ENCODE data around the gene TRIM46. TPM values are rescaled to one million over a fixed set of nuclear protein-coding genes. Genes with fewer than 3 reads are reported as not detected.
"Not testable (repeated sequence)": the region's sequence is repeated elsewhere in the genome, so short reads cannot be mapped to it uniquely, and the experiment has no call there.

TRIM46 gene
- total and polyA plus RNA-seq, 9 donors: 0.22 to 0.81 (median 0.53) TPM

DNA sequence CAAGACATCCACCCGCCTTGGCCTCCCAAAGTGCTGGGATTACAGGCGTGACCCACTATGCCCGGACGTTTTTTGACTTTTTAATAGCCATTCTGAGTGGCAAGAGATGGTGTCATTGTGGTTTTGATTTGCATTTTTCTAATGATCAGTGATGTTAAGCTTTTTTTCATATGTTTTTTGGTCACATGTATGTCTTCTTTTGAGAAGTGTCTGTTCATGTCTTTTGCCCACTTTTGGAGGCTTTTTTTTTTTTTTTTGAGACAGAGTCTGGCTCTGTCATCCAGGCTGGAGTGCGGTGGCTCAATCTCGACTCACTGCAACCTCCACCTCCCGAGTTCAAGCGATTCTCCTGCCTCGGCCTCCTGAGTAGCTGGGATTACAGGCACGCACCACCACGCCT lies 9.0 kb upstream of the TRIM46 start:
- Histone ChIP-seq H3K36me3 (ENCODE audit: control insufficient read depth, insufficient read depth, low read length) (peaks cover 11% of the 10 kb centered on the region), H3K4me1 (ENCODE audit: control insufficient read depth, insufficient read depth, low read length) (peaks cover 23% of the 10 kb centered on the region)
- not testable (repeated sequence) for H3K4me3 ChIP-seq (ENCODE audit: low read length); H3K27ac ChIP-seq (ENCODE audit: low read length); H3K27me3 ChIP-seq (ENCODE audit: control insufficient read depth, insufficient read depth, low read length); DNase-seq; H3K9me3 ChIP-seq (replicated peaks; ENCODE audit: control insufficient read depth, low read depth, low read length)
- 93% methylated on average over 3 of the region's 11 CpGs for WGBS (ENCODE audit: insufficient coverage)

DNA sequence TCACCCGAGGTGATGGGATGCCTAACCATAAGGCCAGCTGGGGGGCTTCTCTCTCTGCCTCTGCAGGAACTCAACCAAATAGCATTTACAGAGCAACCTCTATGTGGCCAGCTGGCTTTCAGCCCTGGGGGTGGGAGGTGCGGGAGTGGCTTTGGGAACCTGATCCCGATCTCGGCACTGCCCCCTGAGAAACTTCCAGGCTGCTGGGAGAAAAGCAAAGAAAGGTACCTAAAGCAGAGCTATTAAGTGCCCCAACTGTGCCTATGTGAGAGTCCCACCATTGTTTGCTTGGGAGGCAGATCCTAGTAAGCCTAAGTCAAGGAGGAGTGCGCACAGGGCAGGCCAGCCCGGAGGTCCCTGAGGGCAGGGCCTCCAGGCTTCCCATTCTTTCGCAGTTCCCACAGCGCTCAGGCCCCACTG lies 7.6 kb upstream of the TRIM46 start:
- Histone ChIP-seq H3K9me3 (replicated peaks; ENCODE audit: control insufficient read depth, low read depth, low read length) (no peaks in the 10 kb centered on the region), H3K4me3 (ENCODE audit: low read length) (no peak overlapping the region), H3K27me3 (ENCODE audit: control insufficient read depth, insufficient read depth, low read length) (no peaks in the 10 kb centered on the region), H3K36me3 (ENCODE audit: control insufficient read depth, insufficient read depth, low read length) (peaks cover 24% of the 10 kb centered on the region), H3K4me1 (ENCODE audit: control insufficient read depth, insufficient read depth, low read length) (peaks cover 23% of the 10 kb centered on the region), H3K27ac (ENCODE audit: low read length) (peak overlapping the region; percentile 69)
- DNase-seq: peak; percentile 40
- 20% methylated on average over 7 of the region's 8 CpGs for WGBS (ENCODE audit: insufficient coverage)

DNA sequence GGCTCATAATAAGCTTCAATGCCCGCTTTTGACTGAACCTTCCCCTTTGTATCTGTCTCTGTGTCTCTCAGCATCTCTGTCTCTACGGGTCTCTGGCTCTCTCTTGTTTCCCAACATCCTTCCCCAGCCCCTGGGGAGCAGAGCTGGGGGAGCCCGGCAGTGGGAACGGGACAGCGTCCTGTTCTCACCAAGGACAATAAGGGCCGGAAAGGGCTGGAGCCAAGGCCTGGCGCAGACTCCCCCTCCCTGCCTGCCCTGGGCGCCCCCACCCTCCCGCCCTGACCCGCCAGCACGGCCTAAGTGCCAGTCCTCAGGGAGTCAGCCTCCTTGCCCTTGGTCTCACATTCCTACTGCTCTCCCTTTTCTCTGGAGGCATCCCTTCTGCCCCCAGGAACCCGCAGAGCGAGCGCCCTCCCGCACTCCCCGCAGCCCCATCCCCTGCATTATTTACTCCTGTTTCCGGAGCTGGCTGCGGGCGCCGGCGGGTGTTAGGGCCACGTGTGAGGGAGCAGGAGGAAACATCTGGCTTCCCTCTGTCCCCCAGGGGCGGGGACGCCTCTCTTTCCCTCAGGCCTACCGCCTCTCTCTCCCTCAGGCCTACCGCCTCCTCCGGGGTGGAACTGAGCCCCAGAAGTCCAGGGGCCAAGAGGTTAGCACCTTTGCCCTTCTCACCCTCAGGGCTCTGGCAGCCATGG lies 7.0 kb upstream of the TRIM46 start:
- H3K27me3 ChIP-seq (ENCODE audit: control insufficient read depth, insufficient read depth, low read length): no peaks in the 10 kb centered on the region
- no peak overlapping the region for H3K4me3 ChIP-seq (ENCODE audit: low read length)
- H3K4me1 ChIP-seq (ENCODE audit: control insufficient read depth, insufficient read depth, low read length): peaks cover 23% of the 10 kb centered on the region
- H3K9me3 ChIP-seq (replicated peaks; ENCODE audit: control insufficient read depth, low read depth, low read length): no peaks in the 10 kb centered on the region
- peak overlapping the region; percentile 69 for H3K27ac ChIP-seq (ENCODE audit: low read length)
- 4% methylated on average over 14 of the region's 27 CpGs for WGBS (ENCODE audit: insufficient coverage)
- H3K36me3 ChIP-seq (ENCODE audit: control insufficient read depth, insufficient read depth, low read length): peaks cover 28% of the 10 kb centered on the region
- DNase-seq: peak; percentile 83

DNA sequence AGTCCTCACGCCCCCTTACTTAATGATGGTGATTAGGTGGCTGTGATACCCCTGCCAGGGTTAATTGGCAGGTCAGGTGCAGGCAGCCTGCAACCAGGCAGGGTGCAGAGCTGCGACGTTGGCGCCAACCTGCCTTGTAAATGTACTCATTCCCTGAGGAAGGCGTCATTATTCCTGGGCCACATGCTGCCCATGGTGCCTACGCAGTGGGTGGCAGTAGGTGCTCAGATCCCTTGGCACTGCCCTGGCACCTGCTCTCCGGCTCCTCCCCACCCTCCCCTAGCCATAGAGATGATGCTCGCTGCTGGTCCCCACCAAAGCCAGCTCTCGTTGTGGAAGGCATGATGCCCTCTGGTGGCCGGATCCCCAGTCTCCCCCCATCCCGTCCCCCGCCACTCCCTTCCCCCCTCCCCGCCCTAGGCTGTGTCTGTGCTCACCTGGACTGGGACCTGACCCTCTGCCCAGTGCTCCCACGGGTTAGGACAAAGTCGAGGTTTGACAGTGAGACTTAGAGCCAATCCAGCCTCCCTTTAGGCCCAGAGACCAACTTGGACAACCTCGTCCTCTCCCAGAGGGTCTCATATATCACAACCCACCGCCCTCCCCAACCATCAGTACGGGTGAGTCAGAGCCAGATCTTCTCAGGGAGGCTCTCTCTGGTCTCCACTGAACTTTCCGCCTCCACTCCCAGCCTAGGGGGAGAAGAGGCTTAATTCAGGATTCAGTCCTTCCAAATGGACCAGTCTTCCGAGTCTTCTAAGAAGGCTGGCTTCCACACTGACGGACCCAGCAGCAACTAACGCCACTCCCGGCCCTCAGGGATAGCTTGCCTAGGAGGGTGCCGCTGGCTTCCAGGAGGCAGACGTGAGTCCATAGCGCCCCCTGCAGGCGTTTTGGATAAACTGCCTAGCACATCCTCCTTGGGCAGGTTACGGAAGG lies 6.2 kb upstream of the TRIM46 start:
- Histone ChIP-seq H3K4me3 (ENCODE audit: low read length) (no peak overlapping the region), H3K27ac (ENCODE audit: low read length) (peak overlapping the region; percentile 62), H3K4me1 (ENCODE audit: control insufficient read depth, insufficient read depth, low read length) (peaks cover 28% of the 10 kb centered on the region), H3K27me3 (ENCODE audit: control insufficient read depth, insufficient read depth, low read length) (no peaks in the 10 kb centered on the region), H3K36me3 (ENCODE audit: control insufficient read depth, insufficient read depth, low read length) (peaks cover 28% of the 10 kb centered on the region), H3K9me3 (replicated peaks; ENCODE audit: control insufficient read depth, low read depth, low read length) (no peaks in the 10 kb centered on the region)
- peak; percentile 88 for DNase-seq
- WGBS (ENCODE audit: insufficient coverage): 4% methylated on average over 16 of the region's 28 CpGs

DNA sequence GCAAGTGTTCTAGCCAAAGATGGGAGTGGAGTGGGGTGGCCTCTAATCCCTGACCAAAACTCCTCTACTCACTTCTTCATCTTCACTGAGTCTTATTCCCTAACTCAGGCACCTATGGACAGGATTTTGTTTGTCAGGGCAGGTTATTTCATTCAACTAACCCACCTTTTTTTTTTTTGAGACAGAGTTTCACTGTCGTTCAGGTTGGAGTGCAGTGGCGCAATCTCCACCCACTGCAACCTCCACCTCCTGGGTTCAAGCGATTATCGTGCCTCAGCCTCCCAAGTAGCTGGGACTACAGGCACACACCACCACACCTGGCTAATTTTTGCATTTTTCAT lies 5.6 kb upstream of the TRIM46 start:
- H3K36me3 ChIP-seq (ENCODE audit: control insufficient read depth, insufficient read depth, low read length): peaks cover 28% of the 10 kb centered on the region
- not testable (repeated sequence) for H3K27ac ChIP-seq (ENCODE audit: low read length); H3K4me3 ChIP-seq (ENCODE audit: low read length); DNase-seq; H3K9me3 ChIP-seq (replicated peaks; ENCODE audit: control insufficient read depth, low read depth, low read length); H3K27me3 ChIP-seq (ENCODE audit: control insufficient read depth, insufficient read depth, low read length)
- H3K4me1 ChIP-seq (ENCODE audit: control insufficient read depth, insufficient read depth, low read length): peaks cover 30% of the 10 kb centered on the region
- 63% methylated on average over 3 of the region's 4 CpGs for WGBS (ENCODE audit: insufficient coverage)

DNA sequence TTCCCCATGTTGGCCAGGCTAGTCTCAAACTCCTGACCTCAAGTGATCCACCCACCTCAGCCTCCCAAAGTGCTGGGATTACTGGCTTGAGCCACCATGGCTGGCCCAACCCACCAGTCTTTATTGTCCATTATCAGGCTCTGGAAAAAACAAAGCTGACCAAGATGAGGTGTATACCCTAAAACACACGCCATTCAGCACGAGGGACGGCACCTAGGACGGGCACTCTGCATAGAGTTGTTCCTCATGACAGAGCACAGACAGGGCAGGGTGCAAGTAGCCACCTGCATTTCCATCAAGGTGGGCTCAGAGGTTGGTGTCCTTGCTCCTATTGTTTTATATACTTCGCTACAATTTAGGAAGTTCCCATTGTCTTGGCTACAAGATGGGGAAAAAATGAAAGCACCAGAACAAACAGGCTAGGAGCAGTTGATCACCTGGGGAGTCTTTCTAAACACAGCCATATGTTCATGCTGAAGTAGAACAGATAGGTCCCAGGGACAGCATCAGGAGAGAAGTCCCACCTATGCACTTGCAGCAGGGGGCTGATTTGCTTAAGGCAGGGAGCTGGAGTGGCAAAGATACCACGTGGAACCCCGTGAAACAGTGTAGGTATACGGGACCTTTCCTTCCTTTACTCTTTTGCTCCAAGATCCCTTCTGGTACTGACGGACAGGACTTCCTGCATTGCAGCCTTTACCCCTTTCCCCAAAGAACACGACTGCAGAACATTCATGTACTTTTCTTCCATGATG lies 5.0 kb upstream of the TRIM46 start:
- no peak overlapping the region for H3K27ac ChIP-seq (ENCODE audit: low read length)
- 78% methylated on average over 8 of the region's 10 CpGs for WGBS (ENCODE audit: insufficient coverage)
- peaks cover 1% of the 10 kb centered on the region for H3K27me3 ChIP-seq (ENCODE audit: control insufficient read depth, insufficient read depth, low read length)
- DNase-seq: no peak
- peaks cover 28% of the 10 kb centered on the region for H3K36me3 ChIP-seq (ENCODE audit: control insufficient read depth, insufficient read depth, low read length)
- H3K4me3 ChIP-seq (ENCODE audit: low read length): no peak overlapping the region
- H3K4me1 ChIP-seq (ENCODE audit: control insufficient read depth, insufficient read depth, low read length): peaks cover 34% of the 10 kb centered on the region
- H3K9me3 ChIP-seq (replicated peaks; ENCODE audit: control insufficient read depth, low read depth, low read length): no peaks in the 10 kb centered on the region

DNA sequence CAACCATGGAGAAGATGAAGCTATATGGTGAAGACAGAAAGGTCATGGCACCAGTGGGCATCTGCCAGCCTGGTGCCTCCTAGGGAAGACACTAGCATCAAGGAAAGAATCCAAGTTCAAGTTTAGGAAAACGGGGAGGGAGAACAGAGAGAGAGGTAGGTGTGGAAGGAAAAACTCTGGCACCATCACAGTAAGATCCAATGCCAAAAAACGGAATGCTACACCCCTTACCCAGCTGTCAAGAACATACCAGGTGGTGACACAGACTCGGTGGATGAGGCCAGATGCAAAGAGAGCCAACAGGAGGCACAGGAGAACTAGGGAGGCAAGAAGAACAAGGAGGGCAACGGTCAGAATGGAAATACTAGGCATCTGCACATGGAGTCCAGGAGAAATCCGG lies 4.1 kb upstream of the TRIM46 start:
- no peak overlapping the region for H3K4me3 ChIP-seq (ENCODE audit: low read length)
- peak; percentile 5 for DNase-seq
- WGBS (ENCODE audit: insufficient coverage): 86% methylated on average over 3 of the region's 5 CpGs
- peaks cover 10% of the 10 kb centered on the region for H3K27me3 ChIP-seq (ENCODE audit: control insufficient read depth, insufficient read depth, low read length)
- peaks cover 28% of the 10 kb centered on the region for H3K36me3 ChIP-seq (ENCODE audit: control insufficient read depth, insufficient read depth, low read length)
- peaks cover 43% of the 10 kb centered on the region for H3K4me1 ChIP-seq (ENCODE audit: control insufficient read depth, insufficient read depth, low read length)
- H3K27ac ChIP-seq (ENCODE audit: low read length): no peak overlapping the region
- H3K9me3 ChIP-seq (replicated peaks; ENCODE audit: control insufficient read depth, low read depth, low read length): no peaks in the 10 kb centered on the region

DNA sequence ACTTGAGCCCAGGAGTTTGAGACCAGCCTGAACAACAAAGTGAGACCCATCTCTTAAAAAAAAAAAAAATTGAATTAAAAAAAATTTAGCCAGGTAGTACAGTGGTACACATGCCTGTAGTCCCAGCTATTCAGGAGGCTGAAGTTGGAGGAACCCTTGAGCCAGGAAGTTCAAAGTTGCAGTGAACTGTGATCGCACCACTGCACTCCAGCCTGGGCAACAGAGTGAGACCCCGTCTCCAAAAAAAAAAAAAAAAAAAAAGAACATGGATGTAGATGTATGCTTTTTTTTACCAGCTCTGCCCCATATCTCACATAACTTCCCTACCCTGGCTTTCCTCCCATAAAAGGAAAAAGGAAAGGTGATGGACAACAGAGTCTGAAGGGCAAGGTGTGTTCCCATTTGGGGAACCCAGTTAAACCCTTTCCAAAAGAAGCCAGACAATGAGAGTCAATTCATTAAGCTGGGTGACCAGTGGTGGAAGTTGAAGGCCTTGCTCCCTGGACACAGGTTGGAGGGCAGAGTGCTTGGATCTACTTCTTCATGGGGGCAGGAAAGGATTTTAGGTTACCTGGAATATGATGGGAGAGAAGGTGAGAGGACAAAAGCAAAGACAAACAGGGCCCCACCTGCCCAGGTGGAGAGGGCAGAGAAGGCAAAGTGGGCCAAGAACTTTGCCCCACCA lies 3.4 kb upstream of the TRIM46 start:
- no CpG with 5 or more reads among the region's 2 CpGs for WGBS (ENCODE audit: insufficient coverage)
- peaks cover 17% of the 10 kb centered on the region for H3K27me3 ChIP-seq (ENCODE audit: control insufficient read depth, insufficient read depth, low read length)
- peaks cover 28% of the 10 kb centered on the region for H3K36me3 ChIP-seq (ENCODE audit: control insufficient read depth, insufficient read depth, low read length)
- H3K4me3 ChIP-seq (ENCODE audit: low read length): no peak overlapping the region
- DNase-seq: peak; percentile 5
- no peak overlapping the region for H3K27ac ChIP-seq (ENCODE audit: low read length)
- peaks cover 43% of the 10 kb centered on the region for H3K4me1 ChIP-seq (ENCODE audit: control insufficient read depth, insufficient read depth, low read length)
- H3K9me3 ChIP-seq (replicated peaks; ENCODE audit: control insufficient read depth, low read depth, low read length): no peaks in the 10 kb centered on the region

DNA sequence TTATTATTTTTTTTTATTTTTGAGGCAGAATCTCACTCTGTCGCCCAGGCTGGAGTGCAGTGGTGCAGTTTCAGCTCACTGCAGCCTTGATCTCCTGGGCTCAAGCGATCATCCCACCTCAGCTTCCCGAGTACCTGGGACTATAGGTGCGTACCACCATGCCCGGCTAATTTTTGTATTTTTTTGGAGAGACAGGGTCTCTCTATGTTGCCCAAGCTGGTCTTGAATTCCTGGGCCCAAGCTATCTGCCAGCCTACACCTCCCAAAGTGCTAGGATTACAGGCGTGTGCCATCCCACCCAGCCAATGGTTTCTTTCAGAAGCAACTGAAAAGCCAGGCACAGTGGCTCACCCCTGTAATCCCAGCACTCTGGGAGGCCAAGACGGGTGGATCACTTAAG lies 2.8 kb upstream of the TRIM46 start:
- Histone ChIP-seq H3K27ac (ENCODE audit: low read length) (no peak overlapping the region), H3K4me3 (ENCODE audit: low read length) (no peak overlapping the region), H3K27me3 (ENCODE audit: control insufficient read depth, insufficient read depth, low read length) (peaks cover 19% of the 10 kb centered on the region), H3K9me3 (replicated peaks; ENCODE audit: control insufficient read depth, low read depth, low read length) (no peaks in the 10 kb centered on the region), H3K36me3 (ENCODE audit: control insufficient read depth, insufficient read depth, low read length) (peaks cover 28% of the 10 kb centered on the region), H3K4me1 (ENCODE audit: control insufficient read depth, insufficient read depth, low read length) (peaks cover 42% of the 10 kb centered on the region)
- DNase-seq: no peak
- 92% methylated on average over 5 of the region's 7 CpGs for WGBS (ENCODE audit: insufficient coverage)

All from muscle of leg (tissue), 11 donors.